Pancreas (tissue), 10 donors: Measurements from ENCODE around the gene PXMP4. TPM values are rescaled to one million over a fixed set of nuclear protein-coding genes. Genes with fewer than 3 reads are reported as not detected.

Source experiments
- ATAC-seq, 4 donors: fragments of 200-7000 bp; cut with Tn5 transposase; one replicate each; pipeline versions ENCODE4 v1.8.0 to v1.9.1; 2020; ENCODE audit warnings: mild to moderate bottlenecking in 4 of 4, moderate library complexity in 4 of 4
- DNase-seq, 6 donors: peaks; one replicate each; pipeline ENCODE4 v3.0.0-alpha.2; 2020
- FAIRE-seq: peaks from 2 replicates; lab custom pipeline; 2012; peaks lifted over from hg19 to GRCh38; lab: Jason Lieb, UNC
- H3K27ac ChIP-seq, 4 donors: fragments of 200-600 bp; sonication (generic); 1 replicate in 3 of 4; 2 replicates in 1 of 4; pipeline versions ENCODE4 v1.5.0 to v1.8.0; 2020
- H3K27me3 ChIP-seq, 4 donors: fragments of 200-600 bp; one replicate each; pipeline ENCODE4 v1.8.0; 2021
- H3K36me3 ChIP-seq, 3 donors: fragments of 200-600 bp; sonication (generic) in 1 of 3; one replicate each; pipeline versions ENCODE4 v1.5.0 to v1.8.0; 2020 to 2021
- H3K4me1 ChIP-seq, 3 donors: fragments of 200-600 bp; one replicate each; pipeline ENCODE4 v1.8.0; 2021
- H3K4me3 ChIP-seq, 4 donors: fragments of 200-600 bp; sonication (generic) in 2 of 4; one replicate each; pipeline versions ENCODE4 v1.5.0 to v1.8.0; 2020 to 2021
- H3K9me3 ChIP-seq, 4 donors: fragments of 200-600 bp; one replicate each; pipeline ENCODE4 v1.8.0; 2021
- WGBS, 2 donors: extraction: QIAGEN DNeasy Blood & Tissue Kit; methylation state at CpG; one replicate each; pipeline ENCODE4 v1.1.7; 2013; 5-methylcytosine and 5-hydroxymethylcytosine counted together
- intact Hi-C, 3 donors: fragments of 100-400 bp; cut with DNase I; formaldehyde crosslinking; loops; one replicate each; pipeline versions ENCODE4 v1.11.1 to v1.14.2; 2022
- polyA plus RNA-seq, 2 donors: library from polyadenylated mRNA; stranded (reverse); fragments of 200-250 nt; gene quantifications; one replicate each; pipeline ENCODE4 v1.2.3, GENCODE V29; 2013
- total RNA-seq, 6 donors: library from RNA; stranded (reverse); fragmentation: NEBNext Ultra II Directional in 4 of 6; extraction: Animal tissue kit (Norgen Biotek cat#: 25700) in 4 of 6; gene quantifications; one replicate each; pipeline versions ENCODE4 v1.2.1 to v1.2.4, GENCODE V29; 2021 to 2023
- TF ChIP-seq, protein P1 (sequence below), 4 donors: fragments of 200-600 bp; sonication (generic) in 3 of 4; IDR thresholded peaks; one replicate each; pipeline versions ENCODE4 v1.5.0 to v1.8.0; 2021; ENCODE audit warnings: antibody characterized with exemption in 4 of 4
- donor health status: healthy with polysubstance abuse.
- donor health status: DM: no; HTN: no; CAD: no; lungs with moderate emphysema.
- donor health status: DM: no; HTN: no; CAD: no.
- donor health status: control.
- donor health status: control.
- donor health status: Bipolar disorder and iron deficiency.
- donor health status: DM: yes; HTN: yes; CAD: no.
- donor health status: DM: no; HTN: no; CAD: no.
- donor health status: DM: no; HTN: no; CAD: no.
- donor health status: DM: yes; HTN: yes; CAD: no.

Gene PXMP4
- total and polyA plus RNA-seq, 8 donors = 2.1 to 8.2 (median 5.4) TPM

DNA sequence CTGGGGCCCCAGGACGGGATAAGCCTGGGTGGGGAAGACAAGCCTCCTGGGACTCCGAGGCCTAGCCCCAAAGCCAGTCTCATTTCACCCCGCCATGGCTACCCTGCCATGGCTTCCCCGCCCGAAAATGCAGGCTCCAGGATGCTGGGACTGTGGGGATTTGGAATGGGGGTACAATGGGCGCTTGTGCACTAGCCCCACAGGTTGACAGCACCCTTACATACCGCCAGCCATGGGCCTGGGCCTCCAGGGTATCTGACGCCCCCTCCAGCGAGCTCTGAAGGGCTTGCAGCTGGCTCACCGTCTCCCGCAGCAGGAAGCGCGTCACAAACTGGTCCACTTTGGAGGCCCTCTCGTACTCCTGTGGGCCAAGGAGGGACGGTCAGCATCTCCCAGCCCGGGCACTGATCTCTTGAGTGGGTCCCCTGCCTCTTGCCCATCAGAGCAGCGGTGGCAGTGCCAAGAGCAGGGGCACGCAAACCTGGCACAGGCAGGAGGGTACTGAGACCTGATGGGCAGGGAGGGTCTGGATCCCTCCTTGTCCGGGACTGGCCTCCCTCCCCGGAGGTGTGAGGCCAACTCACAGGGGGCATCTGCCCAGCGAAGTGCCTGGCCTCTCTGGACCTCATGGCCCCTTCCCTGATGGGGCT lies 60.0 kb downstream of the PXMP4 start:
- no peak overlapping the region for H3K27ac ChIP-seq
- DNase-seq (peak in 1 of 6 donors; percentile 70), ATAC-seq (no peak), FAIRE-seq (no peak)
- H3K27me3 ChIP-seq = no peaks in the 10 kb centered on the region
- TF ChIP-seq, protein P1, sequence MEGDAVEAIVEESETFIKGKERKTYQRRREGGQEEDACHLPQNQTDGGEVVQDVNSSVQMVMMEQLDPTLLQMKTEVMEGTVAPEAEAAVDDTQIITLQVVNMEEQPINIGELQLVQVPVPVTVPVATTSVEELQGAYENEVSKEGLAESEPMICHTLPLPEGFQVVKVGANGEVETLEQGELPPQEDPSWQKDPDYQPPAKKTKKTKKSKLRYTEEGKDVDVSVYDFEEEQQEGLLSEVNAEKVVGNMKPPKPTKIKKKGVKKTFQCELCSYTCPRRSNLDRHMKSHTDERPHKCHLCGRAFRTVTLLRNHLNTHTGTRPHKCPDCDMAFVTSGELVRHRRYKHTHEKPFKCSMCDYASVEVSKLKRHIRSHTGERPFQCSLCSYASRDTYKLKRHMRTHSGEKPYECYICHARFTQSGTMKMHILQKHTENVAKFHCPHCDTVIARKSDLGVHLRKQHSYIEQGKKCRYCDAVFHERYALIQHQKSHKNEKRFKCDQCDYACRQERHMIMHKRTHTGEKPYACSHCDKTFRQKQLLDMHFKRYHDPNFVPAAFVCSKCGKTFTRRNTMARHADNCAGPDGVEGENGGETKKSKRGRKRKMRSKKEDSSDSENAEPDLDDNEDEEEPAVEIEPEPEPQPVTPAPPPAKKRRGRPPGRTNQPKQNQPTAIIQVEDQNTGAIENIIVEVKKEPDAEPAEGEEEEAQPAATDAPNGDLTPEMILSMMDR (IDR thresholded peaks at IDR 0.05) = no peak
- no peak overlapping the region for H3K4me3 ChIP-seq
- 93 to 96% methylated on average over 21 of the region's 21 CpGs for WGBS, 2 donors
- H3K36me3 ChIP-seq = peaks cover 0 to 7% (median 0%) of the 10 kb centered on the region in 3 donors
- no peaks in the 10 kb centered on the region for H3K9me3 ChIP-seq
- peaks cover 2 to 10% (median 3%) of the 10 kb centered on the region in 3 donors for H3K4me1 ChIP-seq
- intact Hi-C loops = loop anchor here in 1 of 3 donors (5.0 kb wide), 1 partner anchor 198 kb away; no protein-coding TSS in a partner anchor

DNA sequence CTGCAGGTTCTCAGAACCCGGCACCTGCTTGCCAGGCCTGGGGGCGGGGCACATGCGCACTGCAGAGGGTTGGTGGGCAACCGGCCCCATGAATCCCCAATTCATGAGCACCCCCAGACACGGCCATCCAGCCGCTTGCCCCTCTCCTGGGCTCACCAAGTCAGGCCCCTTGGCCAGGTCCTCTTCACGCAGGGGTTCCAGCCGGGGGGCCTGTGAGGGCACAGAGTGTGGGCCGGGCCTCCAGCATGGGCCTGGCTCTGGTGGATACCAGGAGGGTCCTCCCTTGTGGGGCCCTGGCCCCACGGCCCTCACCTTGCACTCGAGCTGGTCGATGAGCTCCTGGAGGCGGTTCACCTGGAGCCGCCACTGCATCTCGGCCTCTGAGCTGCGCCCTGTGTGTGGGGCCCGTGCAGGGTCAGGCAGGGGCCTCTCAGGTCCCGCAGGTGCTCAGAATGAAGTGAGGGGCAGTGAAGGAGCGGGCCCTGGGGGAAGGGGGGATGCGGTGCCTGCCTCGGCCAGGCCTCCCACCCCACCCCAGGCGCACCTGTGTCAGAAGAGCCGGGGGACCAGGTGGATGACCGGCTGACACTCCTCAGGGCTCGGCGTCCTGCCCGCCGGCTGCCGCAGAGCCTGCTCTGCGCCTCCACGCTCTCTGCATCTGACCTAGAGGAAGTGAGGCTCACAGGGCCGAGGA lies 60.6 kb downstream of the PXMP4 start:
- Histone ChIP-seq H3K9me3 (no peaks in the 10 kb centered on the region), H3K27me3 (no peaks in the 10 kb centered on the region), H3K27ac (no peak overlapping the region), H3K4me1 (peaks cover 8 to 15% (median 10%) of the 10 kb centered on the region in 3 donors), H3K36me3 (peaks cover 0 to 7% (median 0%) of the 10 kb centered on the region in 3 donors), H3K4me3 (no peak overlapping the region)
- peak in 2 of 6 donors; percentile 9 to 77 for DNase-seq
- TF ChIP-seq, protein P1 (IDR thresholded peaks at IDR 0.05) = no peak
- FAIRE-seq = no peak
- ATAC-seq = no peak
- intact Hi-C loops = loop anchor here in 2 of 3 donors (5.0 kb wide), 1 partner anchor 197 kb away; no protein-coding TSS in a partner anchor
- WGBS, 2 donors = 95 to 96% methylated on average over 30 to 32 of the region's 32 CpGs

DNA sequence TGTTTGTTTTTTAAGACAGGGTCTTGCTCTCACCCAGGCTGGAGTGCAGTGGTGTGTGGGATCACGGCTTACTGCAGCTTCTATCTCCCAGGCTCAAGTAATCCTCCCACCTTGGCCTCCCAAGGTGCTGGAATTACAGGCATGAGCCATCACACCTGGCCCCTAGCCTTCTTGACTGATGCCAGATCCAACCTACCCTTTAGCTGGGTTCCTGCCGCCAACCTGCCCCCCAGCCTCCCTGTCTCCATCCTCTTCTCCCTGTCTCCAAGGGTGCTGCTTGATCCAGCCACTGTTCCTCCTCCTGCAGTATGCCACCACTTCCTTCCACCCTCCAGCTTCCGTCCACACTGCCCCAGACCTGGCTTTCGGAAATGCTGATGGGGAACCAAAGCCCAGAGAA lies 61.2 kb downstream of the PXMP4 start:
- Histone ChIP-seq H3K4me1 (peaks cover 13% of the 10 kb centered on the region in 3 donors), H3K27me3 (no peaks in the 10 kb centered on the region), H3K4me3 (no peak overlapping the region), H3K27ac (no peak overlapping the region), H3K36me3 (peaks cover 0 to 7% (median 0%) of the 10 kb centered on the region in 3 donors), H3K9me3 (no peaks in the 10 kb centered on the region)
- FAIRE-seq (no peak), DNase-seq (no peak), ATAC-seq (no peak)
- WGBS, 2 donors = 96 to 100% methylated on average over 3 to 4 of the region's 4 CpGs
- intact Hi-C loops = loop anchor here in 1 of 3 donors (5.0 kb wide), 1 partner anchor 197 kb away; no protein-coding TSS in a partner anchor
- TF ChIP-seq, protein P1 (IDR thresholded peaks at IDR 0.05) = no peak

DNA sequence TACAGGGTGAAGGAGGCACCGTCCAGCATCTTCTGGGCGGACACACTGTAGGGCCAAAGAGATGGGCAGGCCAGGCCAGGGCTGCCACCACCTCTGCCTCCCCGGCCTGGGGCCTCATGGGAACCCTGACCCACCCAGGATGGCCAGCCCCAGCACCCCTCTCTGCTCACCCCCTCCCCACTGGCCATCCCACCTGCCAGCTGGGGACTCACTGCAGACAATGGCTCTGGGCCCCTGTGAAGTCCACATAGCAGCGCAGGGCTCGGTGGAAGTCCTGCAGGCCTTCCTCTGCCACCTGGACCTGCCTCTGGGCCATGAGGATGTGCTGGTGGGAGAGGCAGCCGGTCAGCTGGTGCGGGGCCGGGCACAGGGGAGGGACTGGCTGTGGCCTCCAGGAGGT lies 61.6 kb downstream of the PXMP4 start:
- FAIRE-seq = no peak
- H3K27me3 ChIP-seq = no peaks in the 10 kb centered on the region
- peak in 2 of 6 donors; percentile 6 to 12 for DNase-seq

More for the DNA sequence above, 61.6 kb downstream of the PXMP4 start:
- WGBS, 2 donors = 91 to 95% methylated on average over 8 of the region's 8 CpGs
- peaks cover 17 to 18% (median 17%) of the 10 kb centered on the region in 3 donors for H3K4me1 ChIP-seq
- H3K27ac ChIP-seq = no peak overlapping the region
- intact Hi-C loops = loop anchor here in 1 of 3 donors (5.0 kb wide), 1 partner anchor 196 kb away; no protein-coding TSS in a partner anchor
- no peak for ATAC-seq
- no peaks in the 10 kb centered on the region for H3K9me3 ChIP-seq
- TF ChIP-seq, protein P1 (IDR thresholded peaks at IDR 0.05) = no peak
- no peak overlapping the region for H3K4me3 ChIP-seq
- H3K36me3 ChIP-seq = peaks cover 0 to 7% (median 0%) of the 10 kb centered on the region in 3 donors
